ENCODE results near the gene SORBS2. TPM values are rescaled to one million over a fixed set of nuclear protein-coding genes. Genes with fewer than 3 reads are reported as not detected.

Gene SORBS2
- total RNA-seq, 1 donor from 2014 or later: 60.4 TPM

DNA sequence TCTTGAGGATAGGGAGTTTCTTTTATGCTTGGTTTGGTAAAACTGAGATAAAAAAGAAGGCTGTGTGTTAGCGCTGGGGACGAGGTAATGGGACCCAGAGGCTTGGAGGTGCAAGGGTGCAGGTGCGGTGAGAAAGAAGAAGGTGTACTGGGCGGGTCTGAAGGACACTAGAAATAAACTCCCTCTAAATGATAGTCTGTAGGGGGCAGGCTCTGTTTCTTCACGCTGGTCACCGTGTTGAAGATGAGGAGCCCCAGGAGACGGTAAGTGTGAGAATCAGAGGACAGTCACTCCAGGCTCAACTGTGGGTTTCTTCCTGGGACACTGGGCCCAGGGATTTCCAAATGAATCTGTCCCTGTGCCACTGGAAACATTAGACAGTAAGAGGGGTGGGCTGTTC, 131.4 kb downstream of the SORBS2 start:
- no peaks in the 10 kb centered on the region for H3K9me3 ChIP-seq
- no peak for DNase-seq (ENCODE audit: extremely low spot score in 2 of 2)
- H3K4me1 ChIP-seq: no peaks in the 10 kb centered on the region
- intact Hi-C loops (cut with DNase I): no loop called here
- no peak for TF ChIP-seq POLR2AphosphoS5 (IDR thresholded peaks at IDR 0.05; ENCODE audit: insufficient read depth in 1 of 2, low read depth in 1 of 2)
- TF ChIP-seq POLR2A (IDR thresholded peaks at IDR 0.05): no peak
- TF ChIP-seq, protein P1, sequence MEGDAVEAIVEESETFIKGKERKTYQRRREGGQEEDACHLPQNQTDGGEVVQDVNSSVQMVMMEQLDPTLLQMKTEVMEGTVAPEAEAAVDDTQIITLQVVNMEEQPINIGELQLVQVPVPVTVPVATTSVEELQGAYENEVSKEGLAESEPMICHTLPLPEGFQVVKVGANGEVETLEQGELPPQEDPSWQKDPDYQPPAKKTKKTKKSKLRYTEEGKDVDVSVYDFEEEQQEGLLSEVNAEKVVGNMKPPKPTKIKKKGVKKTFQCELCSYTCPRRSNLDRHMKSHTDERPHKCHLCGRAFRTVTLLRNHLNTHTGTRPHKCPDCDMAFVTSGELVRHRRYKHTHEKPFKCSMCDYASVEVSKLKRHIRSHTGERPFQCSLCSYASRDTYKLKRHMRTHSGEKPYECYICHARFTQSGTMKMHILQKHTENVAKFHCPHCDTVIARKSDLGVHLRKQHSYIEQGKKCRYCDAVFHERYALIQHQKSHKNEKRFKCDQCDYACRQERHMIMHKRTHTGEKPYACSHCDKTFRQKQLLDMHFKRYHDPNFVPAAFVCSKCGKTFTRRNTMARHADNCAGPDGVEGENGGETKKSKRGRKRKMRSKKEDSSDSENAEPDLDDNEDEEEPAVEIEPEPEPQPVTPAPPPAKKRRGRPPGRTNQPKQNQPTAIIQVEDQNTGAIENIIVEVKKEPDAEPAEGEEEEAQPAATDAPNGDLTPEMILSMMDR (IDR thresholded peaks at IDR 0.05): no peak
- no peaks in the 10 kb centered on the region for H3K36me3 ChIP-seq
- no peaks in the 10 kb centered on the region for H3K27me3 ChIP-seq
- H3K4me3 ChIP-seq: no peak overlapping the region
- no peak overlapping the region for H3K27ac ChIP-seq

DNA sequence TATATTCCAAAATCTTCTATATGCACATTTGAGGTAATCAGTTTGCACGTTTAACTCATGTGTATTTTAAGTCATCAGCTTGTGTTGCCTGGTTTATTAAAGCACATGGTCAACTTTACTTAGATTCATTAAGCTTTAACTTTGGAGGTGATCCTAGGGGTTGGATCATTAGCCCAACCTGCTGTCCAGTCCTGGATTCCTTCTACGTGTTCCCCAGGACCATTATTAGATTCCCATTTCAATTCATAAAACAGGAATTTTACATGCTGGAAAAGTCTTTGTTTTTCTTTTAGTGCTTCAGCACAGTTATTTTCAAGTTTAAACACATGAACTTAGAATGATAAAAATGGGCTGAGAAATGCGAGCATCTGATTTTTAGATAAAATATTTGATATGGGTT, 132.5 kb downstream of the SORBS2 start:
- no peaks in the 10 kb centered on the region for H3K9me3 ChIP-seq
- no peaks in the 10 kb centered on the region for H3K36me3 ChIP-seq
- no peak overlapping the region for H3K4me3 ChIP-seq
- H3K27ac ChIP-seq: no peak overlapping the region
- TF ChIP-seq POLR2A (IDR thresholded peaks at IDR 0.05): no peak
- TF ChIP-seq, protein P1 (IDR thresholded peaks at IDR 0.05): no peak
- no peak for TF ChIP-seq POLR2AphosphoS5 (IDR thresholded peaks at IDR 0.05; ENCODE audit: insufficient read depth in 1 of 2, low read depth in 1 of 2)
- no peaks in the 10 kb centered on the region for H3K4me1 ChIP-seq
- no peak for DNase-seq (ENCODE audit: extremely low spot score in 2 of 2)
- H3K27me3 ChIP-seq: no peaks in the 10 kb centered on the region
- intact Hi-C loops (cut with DNase I): no loop called here

DNA sequence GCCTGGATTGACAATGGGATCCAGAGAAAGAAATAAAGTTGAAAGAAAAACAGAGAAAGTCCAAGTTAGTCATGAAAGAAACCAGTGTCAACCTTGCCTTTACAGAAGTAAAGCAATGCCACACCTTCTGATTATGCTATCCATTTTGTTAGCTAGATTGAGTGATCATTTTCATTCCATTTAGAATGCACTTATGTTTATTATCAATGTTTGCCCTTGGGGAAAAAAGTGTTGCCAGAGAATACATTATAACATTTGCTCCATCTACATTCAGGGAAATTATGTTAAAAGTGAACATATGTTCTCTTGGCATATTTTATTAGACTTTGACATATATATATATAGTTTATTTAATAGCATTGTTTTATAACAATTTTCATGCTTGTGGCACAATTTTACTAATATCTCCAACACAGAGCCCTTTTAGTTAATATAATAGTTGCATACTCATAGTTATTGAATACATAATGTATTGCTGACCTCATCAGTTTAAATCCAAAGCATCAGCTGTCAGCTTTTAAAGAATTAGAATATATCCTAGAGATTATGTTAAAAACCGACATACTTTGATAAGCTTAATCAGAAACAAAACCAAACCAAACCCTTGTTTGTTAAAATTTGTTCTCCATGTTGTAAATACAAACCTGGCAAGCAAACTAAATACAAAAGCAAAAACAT, 134.2 kb downstream of the SORBS2 start:
- H3K4me1 ChIP-seq: no peaks in the 10 kb centered on the region
- H3K27me3 ChIP-seq: no peaks in the 10 kb centered on the region
- H3K4me3 ChIP-seq: no peak overlapping the region
- intact Hi-C loops (cut with DNase I): no loop called here
- no peak overlapping the region for H3K27ac ChIP-seq
- TF ChIP-seq, protein P1 (IDR thresholded peaks at IDR 0.05): no peak
- TF ChIP-seq POLR2A (IDR thresholded peaks at IDR 0.05) (no peak), POLR2AphosphoS5 (IDR thresholded peaks at IDR 0.05; ENCODE audit: insufficient read depth in 1 of 2, low read depth in 1 of 2) (no peak)
- no peaks in the 10 kb centered on the region for H3K36me3 ChIP-seq
- H3K9me3 ChIP-seq: no peaks in the 10 kb centered on the region
- no peak for DNase-seq (ENCODE audit: extremely low spot score in 2 of 2)

DNA sequence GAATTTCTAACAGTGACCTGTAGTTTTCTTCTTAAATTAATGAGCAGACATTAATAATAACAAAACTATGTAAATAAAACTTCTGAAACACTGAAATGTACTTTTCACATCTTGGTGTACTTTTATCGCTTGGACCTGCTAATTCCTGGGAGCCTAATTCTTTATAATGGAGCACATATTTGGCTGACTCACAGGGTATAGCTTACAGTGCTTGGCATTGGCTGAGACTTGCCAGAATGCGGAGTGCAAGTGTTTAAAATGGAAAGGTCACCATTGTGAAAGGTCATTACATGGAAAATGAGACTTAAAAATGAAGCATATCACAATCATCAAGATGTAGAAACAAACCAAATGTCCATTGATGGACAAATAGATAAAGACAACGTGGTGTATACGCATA, 139.4 kb downstream of the SORBS2 start:
- H3K27me3 ChIP-seq: no peaks in the 10 kb centered on the region
- H3K9me3 ChIP-seq: no peaks in the 10 kb centered on the region
- TF ChIP-seq, protein P1 (IDR thresholded peaks at IDR 0.05): no peak
- TF ChIP-seq POLR2A (IDR thresholded peaks at IDR 0.05) (no peak), POLR2AphosphoS5 (IDR thresholded peaks at IDR 0.05; ENCODE audit: insufficient read depth in 1 of 2, low read depth in 1 of 2) (no peak)
- H3K4me1 ChIP-seq: no peaks in the 10 kb centered on the region
- H3K36me3 ChIP-seq: no peaks in the 10 kb centered on the region
- no peak overlapping the region for H3K27ac ChIP-seq
- no peak for DNase-seq (ENCODE audit: extremely low spot score in 2 of 2)
- no peak overlapping the region for H3K4me3 ChIP-seq
- intact Hi-C loops (cut with DNase I): no loop called here

DNA sequence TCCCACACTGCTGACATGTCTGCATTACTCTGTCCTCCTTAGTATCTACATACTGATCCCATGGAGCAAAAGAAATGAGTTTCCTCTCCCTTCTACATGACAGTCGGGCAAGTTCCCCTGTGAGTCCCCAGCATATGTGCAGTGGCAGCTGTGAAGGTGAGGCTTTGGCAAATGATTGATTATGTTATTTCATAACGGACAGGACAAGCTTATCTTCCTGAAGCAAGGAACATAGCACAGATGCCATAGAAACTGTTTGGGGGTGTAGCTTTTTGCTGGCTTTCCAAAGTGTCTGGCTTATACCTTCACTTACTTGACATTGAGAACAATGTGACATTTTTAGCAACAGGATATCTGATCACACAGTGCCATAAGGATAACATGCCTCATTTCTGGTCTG, 139.8 kb downstream of the SORBS2 start:
- intact Hi-C loops (cut with DNase I): no loop called here
- TF ChIP-seq POLR2AphosphoS5 (IDR thresholded peaks at IDR 0.05; ENCODE audit: insufficient read depth in 1 of 2, low read depth in 1 of 2): no peak
- TF ChIP-seq, protein P1 (IDR thresholded peaks at IDR 0.05): no peak
- TF ChIP-seq POLR2A (IDR thresholded peaks at IDR 0.05): no peak
- no peaks in the 10 kb centered on the region for H3K36me3 ChIP-seq
- no peak overlapping the region for H3K4me3 ChIP-seq
- H3K27ac ChIP-seq: no peak overlapping the region
- no peak for DNase-seq (ENCODE audit: extremely low spot score in 2 of 2)
- no peaks in the 10 kb centered on the region for H3K27me3 ChIP-seq
- H3K4me1 ChIP-seq: no peaks in the 10 kb centered on the region
- no peaks in the 10 kb centered on the region for H3K9me3 ChIP-seq
